GM13977 (cell line): ENCODE measurements around the gene KBTBD6.
"Not testable (repeated sequence)": the region's sequence is repeated elsewhere in the genome, so short reads cannot be mapped to it uniquely, and the experiment has no call there.

Experiments used
- DNase-seq: peaks from one replicate; pipeline ENCODE4 v3.0.0; 2012; ENCODE audit warnings: low spot score
- CTCF ChIP-seq: IDR thresholded peaks from 2 replicates; pipeline ENCODE4 v1.5.1; 2012; ENCODE audit warnings: mild to moderate bottlenecking, control low read depth; ENCODE audit not compliant: insufficient read depth; ENCODE audit errors: extremely low read depth, missing control alignments
- in situ Hi-C: fragments of 300-500 bp; cut with MboI; formaldehyde crosslinking; loops from one replicate; pipeline ENCODE4 v1.12.0; 2022; ENCODE audit warnings: low sequenced_read_pairs, low pct_unique_long_range_greater_than_20kb, mixed read lengths, inconsistent platforms; ENCODE audit not compliant: unreplicated experiment

The KBTBD6 gene

GRCh38 chr13:41117869-41118268, 14.7 kb downstream of the KBTBD6 start:
- no peak for TF ChIP-seq CTCF
- DNase-seq: no peak
- in situ Hi-C loops: no loop called here

- no peak for TF ChIP-seq CTCF
- no peak for DNase-seq
- in situ Hi-C loops: no loop called here
Observed at GRCh38 chr13:41111454-41111853, 21.1 kb downstream of the KBTBD6 start.

GRCh38 chr13:41107584-41108014, 25.0 kb downstream of the KBTBD6 start:
- TF ChIP-seq CTCF: no peak
- in situ Hi-C loops: no loop called here
- DNase-seq: no peak

GRCh38 chr13:41107104-41107571, 25.5 kb downstream of the KBTBD6 start:
- in situ Hi-C loops: no loop called here
- no peak for DNase-seq
- no peak for TF ChIP-seq CTCF

- no peak for TF ChIP-seq CTCF
- no peak for DNase-seq
- in situ Hi-C loops: no loop called here
Observed at GRCh38 chr13:41099986-41100385, 32.6 kb downstream of the KBTBD6 start.

- in situ Hi-C loops: no loop called here
- no peak for DNase-seq
- no peak for TF ChIP-seq CTCF
Observed at GRCh38 chr13:41098761-41099160, 33.8 kb downstream of the KBTBD6 start.

GRCh38 chr13:41095681-41096080, 36.9 kb downstream of the KBTBD6 start:
- DNase-seq, in situ Hi-C loops: not testable (repeated sequence)
